Measurements from ENCODE around the gene SPAG5.
A peak's percentile ranks its signal among the peaks of the same experiment; 100 is the strongest.

Gene SPAG5

DNA sequence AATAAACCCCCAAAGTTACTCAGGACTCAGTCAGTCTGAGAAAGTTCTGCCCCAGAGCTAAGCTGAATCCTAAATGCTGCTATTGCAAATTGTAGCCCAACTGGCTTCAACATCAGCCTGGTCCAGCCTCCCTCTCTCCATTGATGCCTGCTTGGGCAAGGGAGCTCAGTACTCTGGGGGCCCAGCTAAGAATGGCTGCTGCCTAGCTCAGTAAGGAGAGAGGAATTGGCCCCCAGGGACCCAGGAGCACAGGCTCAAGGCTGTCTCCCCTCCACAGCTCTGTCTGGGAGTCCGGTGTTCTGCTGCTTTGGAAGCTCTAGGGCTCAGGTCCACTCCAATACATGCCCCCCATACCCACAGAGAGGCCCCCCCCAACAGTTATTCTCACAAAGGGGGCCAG, 48.0 kb downstream of the SPAG5 start:
- H3K4me3 ChIP-seq (ENCODE audit: low read depth, low read length) = peak overlapping the region; percentile 70
- TF ChIP-seq, protein P1, sequence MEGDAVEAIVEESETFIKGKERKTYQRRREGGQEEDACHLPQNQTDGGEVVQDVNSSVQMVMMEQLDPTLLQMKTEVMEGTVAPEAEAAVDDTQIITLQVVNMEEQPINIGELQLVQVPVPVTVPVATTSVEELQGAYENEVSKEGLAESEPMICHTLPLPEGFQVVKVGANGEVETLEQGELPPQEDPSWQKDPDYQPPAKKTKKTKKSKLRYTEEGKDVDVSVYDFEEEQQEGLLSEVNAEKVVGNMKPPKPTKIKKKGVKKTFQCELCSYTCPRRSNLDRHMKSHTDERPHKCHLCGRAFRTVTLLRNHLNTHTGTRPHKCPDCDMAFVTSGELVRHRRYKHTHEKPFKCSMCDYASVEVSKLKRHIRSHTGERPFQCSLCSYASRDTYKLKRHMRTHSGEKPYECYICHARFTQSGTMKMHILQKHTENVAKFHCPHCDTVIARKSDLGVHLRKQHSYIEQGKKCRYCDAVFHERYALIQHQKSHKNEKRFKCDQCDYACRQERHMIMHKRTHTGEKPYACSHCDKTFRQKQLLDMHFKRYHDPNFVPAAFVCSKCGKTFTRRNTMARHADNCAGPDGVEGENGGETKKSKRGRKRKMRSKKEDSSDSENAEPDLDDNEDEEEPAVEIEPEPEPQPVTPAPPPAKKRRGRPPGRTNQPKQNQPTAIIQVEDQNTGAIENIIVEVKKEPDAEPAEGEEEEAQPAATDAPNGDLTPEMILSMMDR (IDR thresholded peaks at IDR 0.05; ENCODE audit: insufficient read depth, low read depth, low read length, missing control alignments) = no peak
- DNase-seq (ENCODE audit: low read depth) = no peak

DNA sequence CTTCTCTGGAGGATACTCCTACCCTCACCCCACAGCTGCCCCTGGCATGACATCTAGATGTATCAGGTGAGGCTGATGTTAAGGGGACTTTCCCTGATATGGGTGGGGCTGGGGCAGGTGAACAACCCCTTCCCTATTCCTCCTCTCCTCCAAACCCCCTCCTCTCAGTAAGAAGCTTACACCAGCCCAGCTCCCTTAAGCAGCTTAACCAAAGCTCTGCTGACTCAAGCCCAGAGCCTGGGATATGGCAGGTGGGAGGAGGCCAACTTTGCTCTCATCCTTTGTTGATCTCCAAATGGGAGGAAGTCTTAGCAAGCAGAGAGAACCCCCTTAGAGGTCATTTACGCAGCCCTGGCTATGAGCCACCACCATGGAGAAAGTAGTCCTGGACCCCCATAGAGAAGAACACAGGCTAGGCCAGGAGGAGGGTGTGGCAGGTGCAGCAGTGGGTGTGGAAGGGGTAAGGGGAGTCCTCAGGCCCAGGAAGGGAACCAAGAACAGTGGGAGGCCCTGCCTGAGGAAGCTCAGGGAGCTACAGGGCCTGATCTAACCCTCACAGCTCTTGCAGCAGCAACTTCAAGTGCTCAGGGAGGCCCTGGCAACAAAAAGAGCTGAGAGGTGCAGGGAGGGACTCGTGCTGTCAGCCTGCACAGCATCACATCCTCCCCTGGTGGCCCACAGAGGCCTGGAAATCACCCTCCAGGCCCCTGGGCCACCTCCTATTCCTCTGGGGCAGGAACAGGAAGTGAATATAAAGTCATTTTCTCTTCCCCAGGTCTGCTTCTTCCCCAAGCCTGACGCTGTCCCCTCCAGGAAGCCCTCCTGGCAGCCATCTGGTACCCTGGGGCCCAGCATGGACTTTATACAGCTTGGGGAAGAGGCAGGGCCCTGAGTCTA, 49.3 kb downstream of the SPAG5 start:
- TF ChIP-seq, protein P1 (IDR thresholded peaks at IDR 0.05; ENCODE audit: insufficient read depth, low read depth, low read length, missing control alignments) = peak; percentile 24
- peak overlapping the region; percentile 70 for H3K4me3 ChIP-seq (ENCODE audit: low read depth, low read length)
- peak; percentile 89 for DNase-seq (ENCODE audit: low read depth)

DNA sequence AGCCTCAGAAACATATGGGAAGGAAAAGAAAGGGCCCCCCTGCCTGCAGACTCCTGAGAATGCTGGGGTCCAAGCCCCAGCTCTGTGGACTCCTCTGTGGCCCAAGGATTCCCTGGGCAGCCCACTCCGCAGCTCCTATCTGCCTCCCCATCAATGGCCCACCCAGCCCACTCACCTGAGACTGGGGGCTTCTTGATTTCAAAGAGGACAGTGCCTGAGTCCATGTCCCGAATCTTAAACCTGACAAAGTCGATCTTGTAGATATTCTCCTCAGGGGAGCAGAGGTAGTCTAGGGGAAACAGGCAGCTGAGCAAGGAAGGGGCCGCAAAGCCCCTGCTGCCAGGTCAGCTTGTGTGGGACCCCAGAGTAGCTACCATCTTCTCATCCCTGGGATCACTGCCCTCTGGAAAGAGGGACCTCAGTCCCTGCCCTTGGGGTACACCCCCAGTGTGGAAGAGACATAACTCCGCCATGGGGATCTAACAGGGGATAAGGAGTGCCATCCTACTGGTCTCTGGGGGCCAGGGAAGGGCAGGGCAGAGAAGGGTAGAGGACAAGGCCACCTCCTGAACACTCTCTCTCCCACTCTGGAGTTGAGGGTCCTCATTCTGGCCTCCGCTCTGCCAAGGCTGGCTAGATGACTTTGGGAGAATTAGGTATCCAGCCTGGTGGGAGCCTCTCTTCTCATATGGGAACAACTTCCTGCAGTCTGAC, 50.3 kb downstream of the SPAG5 start:
- TF ChIP-seq, protein P1 (IDR thresholded peaks at IDR 0.05; ENCODE audit: insufficient read depth, low read depth, low read length, missing control alignments) = no peak
- H3K4me3 ChIP-seq (ENCODE audit: low read depth, low read length) = no peak overlapping the region
- no peak for DNase-seq (ENCODE audit: low read depth)

DNA sequence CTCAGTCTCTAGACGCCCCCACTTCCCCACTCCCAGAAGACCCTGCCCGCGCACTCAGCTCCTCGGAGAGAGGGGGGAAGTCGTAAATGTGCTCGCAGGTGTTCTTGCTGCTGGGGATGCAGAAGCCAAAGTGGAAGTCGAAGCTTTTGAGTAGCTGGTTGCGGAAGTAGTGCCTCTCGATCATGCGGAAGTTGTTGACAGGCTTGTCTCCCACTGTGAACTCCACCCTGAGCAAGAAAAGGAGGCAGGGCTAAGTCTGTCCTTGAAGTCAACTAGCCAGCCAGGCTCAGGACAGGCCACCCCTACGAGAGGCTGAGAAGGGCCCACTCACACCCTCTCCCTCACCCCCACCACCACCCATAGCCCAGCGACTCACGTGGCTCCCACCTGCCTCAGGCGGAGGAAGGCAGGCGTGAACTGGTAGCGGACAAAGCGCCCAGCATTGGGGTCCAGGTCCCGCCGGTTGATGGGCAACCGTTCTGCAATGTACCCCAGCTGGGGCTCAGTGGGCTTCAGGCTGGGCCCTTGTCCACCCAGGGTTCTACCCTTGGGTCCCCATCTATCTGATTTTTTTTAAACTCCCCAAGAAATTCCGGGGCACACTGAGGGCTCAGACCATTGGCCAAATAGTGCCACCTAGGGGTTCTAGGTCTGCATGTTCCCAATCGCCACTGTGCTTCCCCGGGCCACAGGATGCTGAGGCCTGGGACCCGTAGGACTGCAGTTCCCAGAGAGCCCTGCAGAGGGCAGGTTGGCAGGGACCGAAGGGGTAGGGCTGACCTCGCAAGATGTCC, 51.0 kb downstream of the SPAG5 start:
- peak overlapping the region; percentile 21 for H3K4me3 ChIP-seq (ENCODE audit: low read depth, low read length)
- TF ChIP-seq, protein P1 (IDR thresholded peaks at IDR 0.05; ENCODE audit: insufficient read depth, low read depth, low read length, missing control alignments) = peak; percentile 95
- DNase-seq (ENCODE audit: low read depth) = peak; percentile 91

DNA sequence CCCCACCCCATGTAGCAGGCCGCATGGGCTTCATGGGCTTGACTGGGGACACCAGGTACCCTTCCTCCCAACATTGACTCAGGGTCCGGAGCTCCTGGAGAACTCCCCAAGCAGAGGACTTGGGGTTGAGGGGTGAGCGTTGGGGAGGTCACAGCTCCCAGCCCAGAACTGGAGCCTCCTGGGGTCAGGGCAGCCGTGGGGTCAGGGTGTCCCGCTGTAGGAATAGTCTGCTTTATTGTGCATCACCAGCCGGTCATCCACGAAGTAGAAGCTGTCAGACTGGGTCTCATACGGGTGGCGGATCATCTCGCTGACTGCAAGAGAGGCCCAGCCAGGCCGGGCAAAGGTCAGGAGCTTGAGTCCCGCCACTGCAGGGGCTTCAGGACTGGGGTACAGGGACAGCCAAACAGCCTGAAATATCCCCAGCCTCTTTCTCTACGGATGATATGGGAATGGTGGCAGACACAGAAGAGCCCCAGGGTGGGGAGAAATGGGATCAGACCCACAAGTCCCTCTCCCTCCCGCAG, 51.7 kb downstream of the SPAG5 start:
- no peak overlapping the region for H3K4me3 ChIP-seq (ENCODE audit: low read depth, low read length)
- no peak for DNase-seq (ENCODE audit: low read depth)
- TF ChIP-seq, protein P1 (IDR thresholded peaks at IDR 0.05; ENCODE audit: insufficient read depth, low read depth, low read length, missing control alignments) = no peak

DNA sequence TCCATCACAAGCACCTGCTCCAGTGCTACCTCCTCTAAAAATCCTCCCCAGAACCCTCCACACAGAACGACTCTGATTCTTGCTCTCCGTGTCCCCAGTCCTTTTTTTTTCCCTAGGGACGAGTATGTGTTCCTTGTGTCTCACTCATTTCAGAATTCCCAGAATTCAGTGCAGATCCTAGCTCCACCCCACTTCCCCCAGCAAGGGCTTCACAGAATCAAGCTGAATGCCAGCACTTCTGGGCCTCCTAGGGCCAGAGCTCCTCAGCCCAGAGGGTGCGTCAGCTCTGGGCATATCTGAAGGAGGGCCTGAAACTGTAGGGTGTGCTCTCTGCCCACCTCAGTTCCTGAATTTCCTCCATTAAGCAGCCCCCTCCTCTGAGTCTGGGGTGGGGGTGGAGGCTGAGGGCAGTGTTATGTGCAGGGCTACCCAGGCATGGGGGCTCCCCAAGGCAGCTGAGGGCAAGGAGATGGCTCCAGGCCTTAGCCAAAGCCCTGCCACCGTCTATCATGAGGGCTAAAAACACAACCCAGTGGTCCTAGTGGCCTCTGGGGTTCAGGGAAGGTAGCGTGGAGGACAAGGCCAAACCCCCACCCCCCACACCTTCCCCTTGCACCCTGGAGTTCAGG, 52.9 kb downstream of the SPAG5 start:
- TF ChIP-seq, protein P1 (IDR thresholded peaks at IDR 0.05; ENCODE audit: insufficient read depth, low read depth, low read length, missing control alignments) = no peak
- no peak overlapping the region for H3K4me3 ChIP-seq (ENCODE audit: low read depth, low read length)
- DNase-seq (ENCODE audit: low read depth) = no peak
